Measurements from ENCODE around the gene ATRNL1.

- TF ChIP-seq CTCF (IDR thresholded peaks at IDR 0.05) = no peak
- no peak for TF ChIP-seq POLR2A (IDR thresholded peaks at IDR 0.05)
These were observed 786.4 kb downstream of the ATRNL1 start for GRCh38 chr10:115879372-115880089.

Data from suprapubic skin (tissue), 3 donors.